Activated CD4-positive, alpha-beta memory T cell treated with anti-CD3 and anti-CD28 coated beads, Interleukin-2, amount 10 ng/mL, durations not matched to agents 7 days and 5 days (primary cell): ENCODE data around the gene DNA2. TPM values are rescaled to one million over a fixed set of nuclear protein-coding genes. Genes with fewer than 3 reads are reported as not detected.
"Not testable (repeated sequence)": the region's sequence is repeated elsewhere in the genome, so short reads cannot be mapped to it uniquely, and the experiment has no call there.

Experiments used
- CTCF ChIA-PET: fragments of 350-600 bp; sonication (Branson Sonifier 250); formaldehyde crosslinking; loops from one replicate; lab custom pipeline; 2021; ENCODE audit warnings: antibody characterized with exemption, inconsistent platforms; lab: Charles Lee
- POLR2A ChIA-PET: fragments of 350-600 bp; sonication (Branson Sonifier 250); formaldehyde crosslinking; loops from one replicate; lab custom pipeline; 2021; ENCODE audit warnings: antibody characterized with exemption; lab: Charles Lee
- DNase-seq: peaks from one replicate; pipeline ENCODE4 v3.0.0-alpha.2; 2020
- H3K27ac Mint-ChIP-seq: one replicate; pipeline ENCODE4 v1.8.0; 2021; ENCODE audit warnings: mild to moderate bottlenecking, mixed read lengths
- H3K27me3 Mint-ChIP-seq: one replicate; pipeline ENCODE4 v1.8.0; 2021; ENCODE audit warnings: mixed read lengths
- H3K36me3 Mint-ChIP-seq: one replicate; pipeline ENCODE4 v1.8.0; 2021; ENCODE audit warnings: low read depth, mixed read lengths
- H3K4me1 Mint-ChIP-seq: one replicate; pipeline ENCODE4 v1.8.0; 2021; ENCODE audit warnings: mixed read lengths
- H3K4me3 Mint-ChIP-seq: one replicate; pipeline ENCODE4 v1.8.0; 2021; ENCODE audit warnings: mild to moderate bottlenecking, mixed read lengths
- H3K9me3 Mint-ChIP-seq: one replicate; pipeline ENCODE4 v1.8.0; 2021; ENCODE audit warnings: mixed read lengths
- total RNA-seq, 2 experiments: library from RNA; stranded (reverse); gene quantifications; one replicate each; pipeline ENCODE4 v1.2.3, GENCODE V29; 2021

DNA2 gene
- total RNA-seq, 2 experiments from 2014 or later: 34.7 to 40.4 TPM

GRCh38 chr10:68474021-68474420, 2.2 kb upstream of the DNA2 start:
- no peak for DNase-seq
- no peak overlapping the region for H3K4me3 Mint-ChIP-seq
- H3K27ac Mint-ChIP-seq: no peak overlapping the region
- ChIA-PET POLR2A (no interaction called here), CTCF (no interaction called here)
- no peaks in the 10 kb centered on the region for H3K9me3 Mint-ChIP-seq
- peaks cover 24% of the 10 kb centered on the region for H3K36me3 Mint-ChIP-seq
- peaks cover 25% of the 10 kb centered on the region for H3K4me1 Mint-ChIP-seq
- H3K27me3 Mint-ChIP-seq: no peaks in the 10 kb centered on the region

GRCh38 chr10:68471063-68471585, 649 bp downstream of the DNA2 start:
- peak overlapping the region; percentile 93 for H3K4me3 Mint-ChIP-seq
- no peaks in the 10 kb centered on the region for H3K9me3 Mint-ChIP-seq
- H3K36me3 Mint-ChIP-seq: peaks cover 38% of the 10 kb centered on the region
- CTCF ChIA-PET: no interaction called here
- no peaks in the 10 kb centered on the region for H3K27me3 Mint-ChIP-seq
- peaks cover 28% of the 10 kb centered on the region for H3K4me1 Mint-ChIP-seq
- H3K27ac Mint-ChIP-seq: peak overlapping the region; percentile 91
- no peak for DNase-seq
- POLR2A ChIA-PET: interaction anchor here (0.9 to 3.7 kb wide), 10 partner anchors 13 to 487 kb away, joined by 3 to 18 read pairs (median 4); partner anchors contain the start of genes CCAR1, DDX21, DDX50 and HNRNPH3

- DNase-seq: no peak
- H3K36me3 Mint-ChIP-seq: peaks cover 45% of the 10 kb centered on the region
- peak overlapping the region; percentile 66 for H3K27ac Mint-ChIP-seq
- no peaks in the 10 kb centered on the region for H3K27me3 Mint-ChIP-seq
- POLR2A ChIA-PET: interaction anchor here (1.2 to 3.7 kb wide), 5 partner anchors 93 to 430 kb away, joined by 3 to 18 read pairs (median 3); partner anchors contain the start of genes CCAR1, DDX50, HNRNPH3 and PBLD
- H3K4me1 Mint-ChIP-seq: peaks cover 28% of the 10 kb centered on the region
- no peaks in the 10 kb centered on the region for H3K9me3 Mint-ChIP-seq
- CTCF ChIA-PET: no interaction called here
- peak overlapping the region; percentile 93 for H3K4me3 Mint-ChIP-seq
Measured at GRCh38 chr10:68470300-68470699, 1.5 kb downstream of the DNA2 start.

- ChIA-PET CTCF (no interaction called here), POLR2A (interaction anchor here (1.2 to 3.7 kb wide), 4 partner anchors 93 to 431 kb away, joined by 3 to 18 read pairs (median 3); partner anchors contain the start of genes CCAR1 and DDX50)
- H3K9me3 Mint-ChIP-seq: no peaks in the 10 kb centered on the region
- peak overlapping the region; percentile 26 for H3K27ac Mint-ChIP-seq
- H3K4me3 Mint-ChIP-seq: peak overlapping the region; percentile 93
- no peaks in the 10 kb centered on the region for H3K27me3 Mint-ChIP-seq
- no peak for DNase-seq
- peaks cover 48% of the 10 kb centered on the region for H3K36me3 Mint-ChIP-seq
- H3K4me1 Mint-ChIP-seq: peaks cover 28% of the 10 kb centered on the region
Measured at GRCh38 chr10:68469838-68470237, 1.9 kb downstream of the DNA2 start.

- H3K27ac Mint-ChIP-seq, CTCF ChIA-PET, POLR2A ChIA-PET, DNase-seq, H3K4me3 Mint-ChIP-seq, H3K9me3 Mint-ChIP-seq, H3K4me1 Mint-ChIP-seq, H3K27me3 Mint-ChIP-seq: not testable (repeated sequence)
- H3K36me3 Mint-ChIP-seq: peaks cover 62% of the 10 kb centered on the region
Measured at GRCh38 chr10:68464729-68465128, 7.0 kb downstream of the DNA2 start.

GRCh38 chr10:68463365-68464093, 8.2 kb downstream of the DNA2 start:
- POLR2A ChIA-PET: no interaction called here
- no peak overlapping the region for H3K4me3 Mint-ChIP-seq
- H3K36me3 Mint-ChIP-seq: peaks cover 62% of the 10 kb centered on the region
- H3K4me1 Mint-ChIP-seq: peaks cover 2% of the 10 kb centered on the region
- DNase-seq: no peak
- CTCF ChIA-PET: no interaction called here
- no peaks in the 10 kb centered on the region for H3K9me3 Mint-ChIP-seq
- H3K27me3 Mint-ChIP-seq: no peaks in the 10 kb centered on the region
- no peak overlapping the region for H3K27ac Mint-ChIP-seq

- H3K27ac Mint-ChIP-seq: no peak overlapping the region
- H3K4me3 Mint-ChIP-seq: no peak overlapping the region
- no peak for DNase-seq
- H3K36me3 Mint-ChIP-seq: peaks cover 57% of the 10 kb centered on the region
- ChIA-PET CTCF (no interaction called here), POLR2A (interaction anchor here (1.1 kb wide), 1 partner anchor 438 kb away, joined by 3 read pairs; the partner anchor contains the start of gene DDX50)
- H3K27me3 Mint-ChIP-seq: no peaks in the 10 kb centered on the region
- peaks cover 2% of the 10 kb centered on the region for H3K4me1 Mint-ChIP-seq
- H3K9me3 Mint-ChIP-seq: no peaks in the 10 kb centered on the region
Measured at GRCh38 chr10:68462536-68462935, 9.2 kb downstream of the DNA2 start.

- peak overlapping the region; percentile 18 for H3K27ac Mint-ChIP-seq
- H3K9me3 Mint-ChIP-seq: no peaks in the 10 kb centered on the region
- H3K27me3 Mint-ChIP-seq: no peaks in the 10 kb centered on the region
- peaks cover 2% of the 10 kb centered on the region for H3K4me1 Mint-ChIP-seq
- CTCF ChIA-PET: interaction anchor here (0.6 kb wide), 1 partner anchor 26 kb away, joined by 3 read pairs; no protein-coding TSS in a partner anchor
- no peak overlapping the region for H3K4me3 Mint-ChIP-seq
- POLR2A ChIA-PET: no interaction called here
- no peak for DNase-seq
- H3K36me3 Mint-ChIP-seq: peaks cover 55% of the 10 kb centered on the region
Measured at GRCh38 chr10:68461032-68461431, 10.7 kb downstream of the DNA2 start.

GRCh38 chr10:68449698-68450097, 22.1 kb downstream of the DNA2 start:
- H3K27ac Mint-ChIP-seq, POLR2A ChIA-PET, H3K4me1 Mint-ChIP-seq, H3K4me3 Mint-ChIP-seq, H3K9me3 Mint-ChIP-seq, H3K27me3 Mint-ChIP-seq, DNase-seq, CTCF ChIA-PET: not testable (repeated sequence)
- H3K36me3 Mint-ChIP-seq: peaks cover 39% of the 10 kb centered on the region

GRCh38 chr10:68446179-68446578, 25.6 kb downstream of the DNA2 start:
- ChIA-PET CTCF (interaction anchor here (1.2 kb wide), 1 partner anchor 12 kb away, joined by 3 read pairs; no protein-coding TSS in a partner anchor), POLR2A (no interaction called here)
- Mint-ChIP-seq H3K36me3 (peaks cover 38% of the 10 kb centered on the region), H3K4me1 (no peaks in the 10 kb centered on the region), H3K9me3 (no peaks in the 10 kb centered on the region), H3K4me3 (no peak overlapping the region), H3K27ac (no peak overlapping the region), H3K27me3 (no peaks in the 10 kb centered on the region)
- DNase-seq: no peak

GRCh38 chr10:68442971-68443370, 28.8 kb downstream of the DNA2 start:
- Mint-ChIP-seq H3K27me3 (no peaks in the 10 kb centered on the region), H3K9me3 (no peaks in the 10 kb centered on the region), H3K36me3 (peaks cover 36% of the 10 kb centered on the region), H3K4me1 (no peaks in the 10 kb centered on the region), H3K4me3 (no peak overlapping the region), H3K27ac (no peak overlapping the region)
- no peak for DNase-seq
- CTCF ChIA-PET: interaction anchor here (1.4 kb wide), 1 partner anchor 42 kb away, joined by 3 read pairs; no protein-coding TSS in a partner anchor
- POLR2A ChIA-PET: no interaction called here

GRCh38 chr10:68440898-68441297, 30.9 kb downstream of the DNA2 start:
- Mint-ChIP-seq H3K4me3 (no peak overlapping the region), H3K36me3 (peaks cover 44% of the 10 kb centered on the region), H3K27ac (no peak overlapping the region), H3K27me3 (no peaks in the 10 kb centered on the region), H3K4me1 (no peaks in the 10 kb centered on the region), H3K9me3 (no peaks in the 10 kb centered on the region)
- ChIA-PET CTCF (interaction anchor here (0.6 kb wide), 1 partner anchor 123 kb away, joined by 3 read pairs; no protein-coding TSS in a partner anchor), POLR2A (no interaction called here)
- DNase-seq: no peak

GRCh38 chr10:68435803-68436202, 36.0 kb downstream of the DNA2 start:
- DNase-seq: no peak
- Mint-ChIP-seq H3K27me3 (no peaks in the 10 kb centered on the region), H3K36me3 (peaks cover 49% of the 10 kb centered on the region), H3K4me1 (no peaks in the 10 kb centered on the region), H3K27ac (no peak overlapping the region), H3K9me3 (no peaks in the 10 kb centered on the region), H3K4me3 (no peak overlapping the region)
- CTCF ChIA-PET: no interaction called here
- POLR2A ChIA-PET: no interaction called here
